NB4 (cell line): ENCODE measurements around the gene CSTF2T.
A peak's percentile ranks its signal among the peaks of the same experiment; 100 is the strongest.

Experiments used
- DNase-seq: peaks from one replicate; pipeline ENCODE4 v3.0.0; 2010; ENCODE audit warnings: low read depth
- H3K4me3 ChIP-seq: one replicate; pipeline ENCODE4 v1.5.1; 2011; ENCODE audit warnings: mild to moderate bottlenecking, low read depth, low read length, moderate library complexity
- MYC ChIP-seq: IDR thresholded peaks from 2 replicates; pipeline ENCODE4 v1.6.1; 2011; ENCODE audit warnings: low read depth, low read length
- POLR2A ChIP-seq: IDR thresholded peaks from 2 replicates; pipeline ENCODE4 v1.6.1; 2011; ENCODE audit warnings: mild to moderate bottlenecking; ENCODE audit not compliant: insufficient read length; ENCODE audit errors: extremely low read depth
- TF ChIP-seq, protein P1 (sequence below): IDR thresholded peaks from 2 replicates; pipeline ENCODE4 v1.6.1; 2011; ENCODE audit warnings: low read depth, low read length
- TF ChIP-seq, protein P2 (sequence below): IDR thresholded peaks from one replicate; pipeline ENCODE4 v1.5.1; 2012; ENCODE audit warnings: low read depth, low read length

The CSTF2T gene, protein sequence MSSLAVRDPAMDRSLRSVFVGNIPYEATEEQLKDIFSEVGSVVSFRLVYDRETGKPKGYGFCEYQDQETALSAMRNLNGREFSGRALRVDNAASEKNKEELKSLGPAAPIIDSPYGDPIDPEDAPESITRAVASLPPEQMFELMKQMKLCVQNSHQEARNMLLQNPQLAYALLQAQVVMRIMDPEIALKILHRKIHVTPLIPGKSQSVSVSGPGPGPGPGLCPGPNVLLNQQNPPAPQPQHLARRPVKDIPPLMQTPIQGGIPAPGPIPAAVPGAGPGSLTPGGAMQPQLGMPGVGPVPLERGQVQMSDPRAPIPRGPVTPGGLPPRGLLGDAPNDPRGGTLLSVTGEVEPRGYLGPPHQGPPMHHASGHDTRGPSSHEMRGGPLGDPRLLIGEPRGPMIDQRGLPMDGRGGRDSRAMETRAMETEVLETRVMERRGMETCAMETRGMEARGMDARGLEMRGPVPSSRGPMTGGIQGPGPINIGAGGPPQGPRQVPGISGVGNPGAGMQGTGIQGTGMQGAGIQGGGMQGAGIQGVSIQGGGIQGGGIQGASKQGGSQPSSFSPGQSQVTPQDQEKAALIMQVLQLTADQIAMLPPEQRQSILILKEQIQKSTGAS

DNA sequence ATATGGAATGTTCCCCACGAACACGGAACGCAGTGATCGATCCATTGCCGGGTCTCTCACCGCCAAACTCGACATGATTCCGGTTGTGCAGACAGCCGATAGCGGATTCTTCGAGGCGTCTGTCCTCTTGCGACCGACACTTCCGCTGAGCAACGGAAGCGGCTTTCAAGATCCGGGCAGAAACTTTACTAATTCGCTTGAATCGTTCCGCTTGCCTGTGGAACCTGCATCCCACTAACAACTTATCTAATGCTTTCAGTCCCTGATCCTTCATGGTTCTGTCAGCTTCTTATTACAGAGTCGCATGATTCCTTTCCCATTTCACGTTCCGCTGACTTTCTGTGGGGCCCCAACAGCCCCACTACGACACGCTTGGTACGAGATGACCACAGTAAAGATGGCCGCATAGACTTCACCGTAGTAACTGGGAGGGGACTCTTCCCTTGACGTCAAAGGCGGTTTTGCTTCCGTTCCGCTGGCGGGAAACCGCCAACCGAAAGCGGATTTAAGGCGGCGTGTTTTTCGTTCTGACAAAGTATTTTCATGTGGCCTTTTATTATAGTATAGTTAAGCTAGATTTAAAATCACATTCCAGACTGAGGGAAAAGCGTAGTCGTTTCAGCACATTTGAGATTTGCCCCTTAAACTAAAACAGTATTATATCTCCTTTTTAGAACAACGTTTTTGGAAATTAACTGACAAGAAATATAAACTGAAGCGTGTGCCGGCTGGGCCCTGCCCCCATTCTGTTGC lies at the start of gene CSTF2T:
CSTF2T (minus strand) TSS at position 121 of the 753 bp plus-strand sequence; CDS start at position 75, 46 bp downstream.
- TF ChIP-seq POLR2A (peak; percentile 27), MYC (0 out of 2 replicates have a peak, but pooled peaks have one; percentile 16)
- TF ChIP-seq, protein P1, sequence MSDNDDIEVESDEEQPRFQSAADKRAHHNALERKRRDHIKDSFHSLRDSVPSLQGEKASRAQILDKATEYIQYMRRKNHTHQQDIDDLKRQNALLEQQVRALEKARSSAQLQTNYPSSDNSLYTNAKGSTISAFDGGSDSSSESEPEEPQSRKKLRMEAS = peak; percentile 72
- TF ChIP-seq, protein P2, sequence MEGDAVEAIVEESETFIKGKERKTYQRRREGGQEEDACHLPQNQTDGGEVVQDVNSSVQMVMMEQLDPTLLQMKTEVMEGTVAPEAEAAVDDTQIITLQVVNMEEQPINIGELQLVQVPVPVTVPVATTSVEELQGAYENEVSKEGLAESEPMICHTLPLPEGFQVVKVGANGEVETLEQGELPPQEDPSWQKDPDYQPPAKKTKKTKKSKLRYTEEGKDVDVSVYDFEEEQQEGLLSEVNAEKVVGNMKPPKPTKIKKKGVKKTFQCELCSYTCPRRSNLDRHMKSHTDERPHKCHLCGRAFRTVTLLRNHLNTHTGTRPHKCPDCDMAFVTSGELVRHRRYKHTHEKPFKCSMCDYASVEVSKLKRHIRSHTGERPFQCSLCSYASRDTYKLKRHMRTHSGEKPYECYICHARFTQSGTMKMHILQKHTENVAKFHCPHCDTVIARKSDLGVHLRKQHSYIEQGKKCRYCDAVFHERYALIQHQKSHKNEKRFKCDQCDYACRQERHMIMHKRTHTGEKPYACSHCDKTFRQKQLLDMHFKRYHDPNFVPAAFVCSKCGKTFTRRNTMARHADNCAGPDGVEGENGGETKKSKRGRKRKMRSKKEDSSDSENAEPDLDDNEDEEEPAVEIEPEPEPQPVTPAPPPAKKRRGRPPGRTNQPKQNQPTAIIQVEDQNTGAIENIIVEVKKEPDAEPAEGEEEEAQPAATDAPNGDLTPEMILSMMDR = no peak
- peak; percentile 93 for DNase-seq
- peak within 1 kb of the TSS; percentile 98 for H3K4me3 ChIP-seq

DNA sequence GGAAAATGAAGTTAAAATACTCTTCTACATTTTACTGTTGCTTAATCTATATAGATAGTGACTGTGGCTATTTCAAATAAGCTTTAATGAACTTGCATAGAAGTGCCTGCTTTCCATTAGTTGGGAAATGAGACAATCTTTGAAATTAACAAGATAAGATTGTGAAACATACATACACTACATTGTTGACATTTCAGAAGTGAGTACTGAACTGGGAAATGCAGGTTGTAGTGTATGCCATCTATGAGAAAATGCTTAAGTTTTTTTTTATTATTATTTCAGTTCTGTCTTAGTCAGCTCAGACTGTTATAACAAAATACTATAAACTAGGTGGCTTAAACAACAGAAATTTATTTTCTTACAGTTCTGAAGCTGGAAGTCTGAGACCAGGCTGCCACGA lies 49.6 kb upstream of the CSTF2T start:
- H3K4me3 ChIP-seq = no peak overlapping the region
- no peak for TF ChIP-seq POLR2A
- TF ChIP-seq, protein P2 = no peak
- TF ChIP-seq MYC = no peak
- TF ChIP-seq, protein P1 = no peak
- DNase-seq = no peak

DNA sequence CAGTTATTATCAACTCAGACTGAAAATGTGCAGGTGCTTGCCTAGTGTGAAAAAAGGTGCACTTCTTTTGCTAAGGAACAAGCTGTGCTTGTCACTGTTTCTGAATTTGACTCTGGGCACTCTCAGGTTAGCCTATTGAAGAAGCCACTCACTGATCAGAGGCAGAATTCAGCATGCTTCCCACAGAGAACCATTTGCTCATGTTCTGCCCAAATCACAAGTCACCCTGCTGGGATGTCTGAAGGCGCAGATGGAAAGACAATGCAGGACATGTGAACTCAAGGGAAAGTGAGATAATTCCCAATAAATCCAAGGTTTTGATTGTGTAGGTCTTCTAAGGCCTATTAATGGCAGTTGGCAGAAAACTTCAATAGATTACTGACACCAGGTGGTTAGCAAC lies 47.8 kb upstream of the CSTF2T start:
- TF ChIP-seq POLR2A (no peak), MYC (no peak)
- TF ChIP-seq, protein P2 = no peak
- TF ChIP-seq, protein P1 = no peak
- H3K4me3 ChIP-seq = no peak overlapping the region
- no peak for DNase-seq

DNA sequence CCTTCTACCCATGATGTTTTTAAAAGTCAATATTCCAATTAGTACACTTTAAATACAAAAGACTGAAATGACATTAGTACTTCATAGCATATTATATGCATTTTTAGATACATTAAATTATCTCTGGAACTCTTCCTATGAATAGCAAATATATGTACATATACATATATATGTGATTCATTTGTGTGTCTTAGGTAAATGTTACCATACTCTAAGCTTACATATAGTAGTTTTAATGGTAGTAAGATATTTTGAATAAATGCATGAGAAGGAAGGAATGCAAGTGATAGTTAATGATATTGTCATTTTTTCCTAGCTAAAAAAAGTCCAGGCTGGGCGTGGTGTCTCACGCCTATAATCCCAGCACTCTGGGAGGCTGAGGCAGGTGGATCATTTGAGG lies 46.0 kb upstream of the CSTF2T start:
- no peak for TF ChIP-seq MYC
- no peak for TF ChIP-seq POLR2A
- TF ChIP-seq, protein P2 = no peak
- TF ChIP-seq, protein P1 = no peak
- DNase-seq = no peak

DNA sequence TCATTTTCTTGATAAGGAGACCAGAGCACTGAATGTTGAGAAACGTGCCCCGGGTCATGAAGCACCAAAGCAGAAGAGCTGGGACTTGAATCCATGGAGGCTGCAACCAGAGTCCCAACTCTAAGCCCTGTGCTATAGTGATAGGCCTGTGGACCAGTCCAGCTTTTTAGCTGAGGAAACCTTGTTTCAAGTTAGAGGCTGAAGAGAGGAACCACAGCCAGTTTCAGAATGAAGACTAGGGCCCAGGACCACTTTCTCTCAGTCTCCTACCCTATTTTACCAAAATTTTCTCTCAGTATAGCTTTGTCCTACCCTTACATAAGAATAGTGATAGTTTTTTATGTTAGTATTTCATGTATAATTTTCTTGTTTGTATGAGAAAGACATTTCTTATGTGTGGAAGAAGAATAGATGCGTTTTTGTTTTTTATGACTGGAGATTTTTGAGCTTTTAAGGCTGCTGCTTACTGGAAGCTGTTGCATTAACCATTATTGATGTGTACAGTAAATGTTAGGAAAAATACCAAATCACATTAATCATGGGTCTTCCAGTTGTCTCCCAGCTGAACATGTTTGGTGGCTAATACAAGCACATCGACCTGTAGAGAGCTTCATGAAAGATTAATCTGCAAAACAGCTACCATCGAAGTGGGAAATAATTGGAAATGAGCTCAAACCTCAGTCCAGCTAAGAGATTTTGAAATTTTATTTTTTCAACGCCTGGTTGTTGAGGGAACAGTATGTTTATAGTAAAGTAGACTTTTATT lies 45.0 kb upstream of the CSTF2T start:
- H3K4me3 ChIP-seq = no peak overlapping the region
- TF ChIP-seq, protein P2 = no peak
- TF ChIP-seq MYC (no peak), POLR2A (no peak)
- TF ChIP-seq, protein P1 = no peak
- DNase-seq = no peak

More for the DNA sequence above, 46.0 kb upstream of the CSTF2T start:
- H3K4me3 ChIP-seq = no peak overlapping the region
